ENCODE data around the gene ERG. TPM values are rescaled to one million over a fixed set of nuclear protein-coding genes. Genes with fewer than 3 reads are reported as not detected.

Gene ERG
- total and polyA plus RNA-seq, 9 of the 15 experiments (the other 6 are each of a cell fraction or from before 2014, with no cell fraction given) = 0.06 TPM; not detected in 8

GRCh38 chr21:38476385-38476784, 21.9 kb downstream of the ERG start (continued):
- TF ChIP-seq ZNF740 (CRISPR knock-in tag; IDR thresholded peaks at IDR 0.05) (no peak), ZNF740 (tag; IDR thresholded peaks at IDR 0.05) (no peak), IRF1 (CRISPR knock-in tag; IDR thresholded peaks at IDR 0.05; ENCODE audit: borderline replicate concordance) (no peak), ILF3 (IDR thresholded peaks at IDR 0.05; ENCODE audit: borderline replicate concordance) (no peak), THRA (IDR thresholded peaks at IDR 0.05) (no peak), L3MBTL2 (IDR thresholded peaks at IDR 0.05) (0 out of 2 replicates have a peak, but pooled peaks have one; percentile 40), BRD9 (IDR thresholded peaks at IDR 0.05; ENCODE audit: low read depth, partially characterized antibody) (no peak), HDAC2 (IDR thresholded peaks at IDR 0.05) (peak; percentile 94), IRF9 (tag; IDR thresholded peaks at IDR 0.05) (no peak), DLX4 (CRISPR knock-in tag; IDR thresholded peaks at IDR 0.05) (no peak), LCOR (CRISPR knock-in tag; IDR thresholded peaks at IDR 0.05) (no peak), ZC3H8 (IDR thresholded peaks at IDR 0.05) (no peak), MLX (CRISPR knock-in tag; conservative IDR thresholded peaks at IDR 0.05) (no peak), SRSF7 (optimal IDR thresholded peaks at IDR 0.05; ENCODE audit: low read depth, low read length) (no peak), PRMT5 (CRISPR knock-in tag; IDR thresholded peaks at IDR 0.05) (no peak), ZNF146 (CRISPR knock-in tag; IDR thresholded peaks at IDR 0.05; ENCODE audit: unreplicated experiment) (no peak), ZNF609 (CRISPR knock-in tag; IDR thresholded peaks at IDR 0.05; ENCODE audit: borderline replicate concordance) (no peak; the same call in 1 of the 2 replicates)
